GM10847 (cell line): ENCODE measurements around the gene RAET1L.

Experiments used
- POLR2A ChIP-seq: IDR thresholded peaks from 2 replicates; pipeline ENCODE4 v1.6.1; 2011; ENCODE audit not compliant: insufficient read length; ENCODE audit errors: extremely low read depth

The RAET1L gene, protein sequence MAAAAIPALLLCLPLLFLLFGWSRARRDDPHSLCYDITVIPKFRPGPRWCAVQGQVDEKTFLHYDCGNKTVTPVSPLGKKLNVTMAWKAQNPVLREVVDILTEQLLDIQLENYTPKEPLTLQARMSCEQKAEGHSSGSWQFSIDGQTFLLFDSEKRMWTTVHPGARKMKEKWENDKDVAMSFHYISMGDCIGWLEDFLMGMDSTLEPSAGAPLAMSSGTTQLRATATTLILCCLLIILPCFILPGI

DNA sequence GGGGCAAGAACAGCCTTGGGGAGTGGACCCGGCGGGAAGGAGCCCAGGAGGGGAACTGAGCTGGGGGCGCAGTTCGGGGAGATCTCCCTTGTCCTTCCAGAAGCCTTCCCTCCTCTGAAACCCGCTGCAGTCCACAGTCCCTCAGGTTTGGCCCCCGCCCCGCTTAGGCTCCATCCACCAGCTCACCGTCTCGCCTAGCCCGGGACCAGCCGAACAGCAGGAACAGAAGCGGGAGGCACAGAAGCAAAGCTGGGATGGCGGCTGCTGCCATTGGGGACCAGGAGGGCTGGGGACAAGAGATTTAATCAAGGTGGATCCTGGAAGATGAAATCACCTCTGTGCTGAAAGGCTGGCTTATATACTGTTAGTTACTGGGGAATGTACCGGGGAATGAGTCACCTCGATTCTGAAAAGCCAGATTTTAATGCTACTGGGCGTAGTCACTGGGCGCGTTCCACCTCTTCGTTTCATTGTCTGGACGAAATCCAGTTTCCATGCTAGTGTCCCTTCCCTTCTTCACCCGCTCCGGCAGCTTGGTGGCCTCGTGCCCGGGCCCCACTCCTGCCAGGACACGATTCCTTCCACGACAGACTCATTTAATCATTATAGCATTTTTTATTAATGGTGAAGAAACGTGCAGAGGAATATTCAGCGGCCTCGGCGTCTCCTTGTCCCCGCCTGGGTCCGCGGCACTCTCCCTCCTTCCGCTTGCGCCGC lies at the start of gene RAET1L:
Gene RAET1L, minus strand, starts transcription at position 332 of the 717 bp plus-strand sequence. Its CDS starts 61 bp downstream, at position 271.
- no peak for TF ChIP-seq POLR2A

GRCh38 chr6:150075034-150075421 lies 49.7 kb upstream of the RAET1L start:
- no peak for TF ChIP-seq POLR2A

DNA sequence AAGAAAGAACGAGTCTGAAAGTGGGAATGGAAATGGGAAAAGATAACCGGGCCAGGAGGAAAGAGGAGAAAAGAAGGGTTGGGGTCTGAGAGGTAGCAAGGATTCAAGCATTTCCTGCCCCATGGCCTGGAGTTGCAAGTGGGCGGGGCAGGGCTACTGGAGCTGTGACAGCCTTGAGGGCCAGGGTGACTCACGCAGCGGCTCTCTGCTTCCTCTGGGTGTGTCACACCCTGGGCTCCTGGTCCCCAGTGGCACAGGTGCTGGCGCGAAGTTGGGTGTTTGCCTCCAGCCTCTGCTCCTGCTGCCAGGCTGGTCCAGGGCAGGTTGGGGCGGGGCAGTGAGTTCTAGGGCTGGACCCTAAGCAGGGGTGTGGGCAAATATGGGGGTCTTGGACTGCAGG lies 46.9 kb upstream of the RAET1L start:
- TF ChIP-seq POLR2A: no peak

DNA sequence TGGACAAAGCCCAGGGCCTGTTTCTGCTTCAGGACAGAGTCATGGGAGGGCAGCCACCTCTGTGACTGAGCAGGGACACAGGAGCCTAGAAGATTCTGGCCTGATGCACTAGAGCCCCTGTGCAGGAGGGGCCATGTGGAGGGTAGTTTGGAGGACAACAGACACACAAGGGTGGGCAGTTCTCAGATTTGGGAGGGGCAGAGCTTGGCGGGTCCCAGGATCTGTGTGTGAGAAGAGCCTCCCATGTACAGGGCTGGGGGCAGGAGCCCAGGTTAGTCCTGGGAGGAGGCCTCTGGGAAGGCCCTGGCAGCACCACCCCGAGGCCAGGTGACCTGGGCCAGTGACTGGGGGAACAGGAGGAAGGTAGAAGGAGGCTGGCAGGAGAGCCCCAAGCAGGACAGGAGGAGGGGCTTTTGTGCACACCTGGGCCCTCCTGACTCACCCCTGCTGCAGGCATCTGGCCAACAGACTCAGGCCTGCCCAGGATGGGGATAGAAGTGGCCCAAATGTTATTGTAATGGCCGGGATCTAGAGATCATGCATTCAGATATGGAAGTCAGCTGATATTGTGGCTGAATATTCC lies 45.0 kb upstream of the RAET1L start:
- TF ChIP-seq POLR2A: no peak

DNA sequence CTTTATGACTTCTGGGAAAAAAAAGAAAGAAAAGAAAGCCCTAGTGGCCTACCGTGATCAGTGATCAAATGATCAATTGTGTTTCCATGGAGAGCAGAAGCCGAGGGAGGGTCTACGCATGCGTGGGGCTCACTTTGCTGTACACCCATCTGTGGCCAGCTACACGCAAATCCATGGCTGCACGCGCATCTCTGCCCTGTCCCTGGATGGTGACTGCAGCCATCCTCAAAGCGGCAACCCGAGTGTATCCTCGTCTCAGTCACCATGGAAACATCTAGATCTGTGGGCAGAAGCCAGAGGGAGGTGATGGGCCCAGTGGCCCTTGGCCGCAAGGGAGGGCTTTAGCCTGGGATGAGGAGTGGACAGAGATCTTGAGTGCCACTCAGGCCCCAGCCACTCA lies 44.4 kb upstream of the RAET1L start:
- no peak for TF ChIP-seq POLR2A

GRCh38 chr6:150068720-150069648 lies 43.7 kb upstream of the RAET1L start, which contains the start of gene ULBP3:
TSS of gene ULBP3 (minus strand) at chr6:150069121. CDS start at chr6:150069066, 55 bp downstream.
- TF ChIP-seq POLR2A: no peak

GRCh38 chr6:150068151-150068550 lies 42.8 kb upstream of the RAET1L start:
- TF ChIP-seq POLR2A: no peak

GRCh38 chr6:150065083-150065482 lies 39.8 kb upstream of the RAET1L start:
- TF ChIP-seq POLR2A: no peak

- TF ChIP-seq POLR2A: no peak
Observed at GRCh38 chr6:150063640-150064039, 38.3 kb upstream of the RAET1L start.

DNA sequence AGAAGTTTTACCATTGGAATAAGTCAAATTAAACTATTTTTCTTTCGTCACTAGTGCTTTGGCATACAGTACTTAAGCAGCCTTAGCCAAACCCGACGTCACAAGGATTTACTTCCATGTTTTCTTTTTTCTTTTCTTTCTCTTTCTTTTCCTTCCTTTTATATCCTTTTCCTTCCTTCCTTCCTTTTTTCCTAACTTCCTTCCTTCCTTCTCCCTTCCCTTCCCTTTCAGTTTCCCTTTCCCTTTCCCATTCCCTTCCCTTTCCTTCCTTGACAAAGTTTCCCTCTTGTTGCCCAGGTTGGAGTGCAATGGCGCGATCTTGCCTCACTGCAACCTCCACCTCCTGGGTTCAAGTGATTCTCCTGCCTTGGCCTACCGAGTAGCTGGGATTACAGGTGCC lies 33.7 kb upstream of the RAET1L start:
- no peak for TF ChIP-seq POLR2A

DNA sequence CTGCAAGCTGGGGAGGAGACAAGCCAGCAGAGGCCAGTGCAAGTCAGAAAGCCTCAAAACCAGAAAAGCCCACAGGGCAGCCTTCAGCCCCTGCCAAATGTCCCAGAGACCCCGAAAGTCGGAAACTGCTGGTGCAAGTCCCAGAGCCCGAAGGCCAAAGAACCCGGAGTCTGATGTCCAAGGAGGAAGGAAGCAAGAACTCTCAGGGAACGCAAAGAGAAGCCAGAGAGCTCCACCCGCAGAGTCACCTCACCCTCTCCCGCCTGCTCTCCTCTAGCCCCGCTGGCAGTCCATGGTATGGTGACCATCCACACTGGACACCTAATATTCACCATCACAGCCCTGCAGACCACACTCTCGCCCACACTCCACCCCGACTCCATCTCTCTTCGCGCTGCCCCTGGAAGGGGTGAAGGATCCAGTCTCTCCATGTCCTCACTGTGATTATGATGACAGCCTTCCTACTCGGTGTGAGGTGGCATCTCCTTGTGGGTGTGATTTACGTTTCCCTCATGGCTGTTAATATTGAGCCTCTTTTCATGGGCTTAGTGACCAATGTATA lies 33.0 kb upstream of the RAET1L start:
- no peak for TF ChIP-seq POLR2A

DNA sequence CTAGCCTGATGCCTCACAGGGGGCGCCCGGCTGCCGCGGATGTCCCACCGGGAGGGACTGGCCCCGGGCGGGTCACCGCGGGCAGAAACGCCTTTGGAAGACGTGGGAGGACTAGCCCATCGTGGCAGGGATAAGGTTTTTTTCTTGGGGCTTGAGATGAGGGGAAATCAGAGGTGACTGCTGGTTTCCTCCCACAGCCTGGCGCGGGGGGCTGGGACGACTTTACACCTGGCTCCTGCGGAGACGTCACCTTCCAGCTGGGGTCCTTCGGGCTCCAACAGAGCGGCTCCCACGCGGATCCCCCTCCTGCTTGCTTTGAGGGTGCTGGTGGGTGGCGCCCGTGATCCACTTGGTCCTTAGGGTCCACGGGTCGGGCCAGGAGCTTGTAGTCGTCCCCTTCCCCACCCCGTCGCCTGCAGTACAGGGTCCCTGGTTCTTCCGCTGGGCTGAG lies 32.2 kb upstream of the RAET1L start:
- TF ChIP-seq POLR2A: no peak

DNA sequence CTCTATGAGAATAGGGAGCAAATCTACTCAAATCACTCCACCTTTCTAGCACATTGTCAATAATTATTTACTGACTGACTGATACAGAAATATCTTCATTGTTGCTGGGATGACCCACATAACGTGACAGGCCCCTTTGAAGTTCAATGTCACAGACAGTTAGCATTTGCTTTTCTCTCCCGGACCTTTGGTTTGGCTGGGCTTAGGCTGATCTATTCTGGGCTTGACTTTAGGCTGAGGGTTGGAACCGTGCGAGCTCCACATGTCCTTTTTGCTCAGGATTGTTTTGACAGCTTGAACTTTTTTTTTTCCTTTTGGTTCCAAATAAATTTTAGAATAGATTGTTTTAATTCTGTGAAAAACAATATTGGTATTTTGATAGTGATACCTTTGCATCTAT lies 31.6 kb upstream of the RAET1L start:
- TF ChIP-seq POLR2A: no peak

- no peak for TF ChIP-seq POLR2A
Observed at GRCh38 chr6:150056156-150056555, 30.8 kb upstream of the RAET1L start.

DNA sequence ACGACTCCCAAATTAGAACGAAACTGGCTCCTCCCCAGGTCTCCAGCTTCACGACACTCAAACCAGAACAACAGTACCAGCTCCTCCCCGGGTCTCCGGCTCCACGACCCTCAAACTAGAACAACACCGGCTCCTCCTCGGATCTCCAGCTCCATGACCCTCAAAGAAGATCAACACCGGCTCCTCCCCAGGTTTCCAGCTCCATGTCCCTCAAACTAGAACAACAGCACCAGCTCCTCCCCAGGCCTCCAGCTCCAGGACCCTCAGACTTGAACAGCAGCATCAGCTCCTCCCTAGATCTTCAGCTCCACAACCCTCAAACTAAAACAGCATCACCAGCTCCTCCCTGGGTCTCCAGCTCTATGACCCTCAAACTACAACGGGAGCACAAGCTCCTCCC lies 29.8 kb upstream of the RAET1L start:
- no peak for TF ChIP-seq POLR2A
